ENCODE measurements around the gene APEX1. TPM values are rescaled to one million over a fixed set of nuclear protein-coding genes. Genes with fewer than 3 reads are reported as not detected.

The APEX1 gene
- polyA plus RNA-seq, 1 of the 3 experiments (the other 2 are of a cell fraction) = 279 TPM

DNA sequence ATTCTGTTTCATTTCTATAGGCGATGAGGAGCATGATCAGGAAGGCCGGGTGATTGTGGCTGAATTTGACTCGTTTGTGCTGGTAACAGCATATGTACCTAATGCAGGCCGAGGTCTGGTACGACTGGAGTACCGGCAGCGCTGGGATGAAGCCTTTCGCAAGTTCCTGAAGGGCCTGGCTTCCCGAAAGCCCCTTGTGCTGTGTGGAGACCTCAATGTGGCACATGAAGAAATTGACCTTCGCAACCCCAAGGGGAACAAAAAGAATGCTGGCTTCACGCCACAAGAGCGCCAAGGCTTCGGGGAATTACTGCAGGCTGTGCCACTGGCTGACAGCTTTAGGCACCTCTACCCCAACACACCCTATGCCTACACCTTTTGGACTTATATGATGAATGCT is 1.9 kb downstream of the APEX1 start:
- ChIA-PET CTCF (no interaction called here), POLR2A (interaction anchor here (3.0 kb wide), 1 partner anchor 13 kb away, joined by 35 read pairs; the partner anchor contains the start of gene PNP)
- H3K4me3 ChIP-seq (ENCODE audit: low read depth in 2 of 2, low read length in 1 of 2) = no peak overlapping the region; a peak in 1 of 4 replicates
- peaks cover 64% of the 10 kb centered on the region for H3K79me2 ChIP-seq (ENCODE audit: insufficient read depth)
- H3K9ac ChIP-seq = no peak overlapping the region
- H3K4me2 ChIP-seq = peak overlapping the region; percentile 96; the same call in 1 of the 2 replicates
- DNase-seq = no peak
- peaks cover 13 to 16% of the 10 kb centered on the region in 2 experiments; a peak in 3 of 4 replicates for H3K4me1 ChIP-seq (ENCODE audit: control insufficient read depth in 1 of 2, insufficient read depth in 2 of 2, low read depth in 1 of 2, low read length in 1 of 2)
- H3K9me2 ChIP-seq = no peaks in the 10 kb centered on the region
- H3K36me3 ChIP-seq (replicated peaks in 1 of 2; ENCODE audit: control insufficient read depth in 1 of 2, insufficient read depth in 2 of 2, low read length in 1 of 2) = peaks cover 41 to 52% of the 10 kb centered on the region in 2 experiments
- peaks cover 17% of the 10 kb centered on the region for H3F3A ChIP-seq (replicated peaks; ENCODE audit: insufficient read depth)
- no peaks in the 10 kb centered on the region for H3K27me3 ChIP-seq (ENCODE audit: insufficient read depth)
- H4K20me1 ChIP-seq (ENCODE audit: insufficient read depth) = no peaks in the 10 kb centered on the region
- no peak for TF ChIP-seq EZH2phosphoT487 (IDR thresholded peaks at IDR 0.05; ENCODE audit: borderline replicate concordance, low read depth)
- no peak for TF ChIP-seq JUND (IDR thresholded peaks at IDR 0.05)
- no peak for TF ChIP-seq TEAD4 (IDR thresholded peaks at IDR 0.05; ENCODE audit: borderline replicate concordance, insufficient read depth)
- no peak for TF ChIP-seq MEF2A (IDR thresholded peaks at IDR 0.05; ENCODE audit: borderline replicate concordance, low read depth)
- TF ChIP-seq GATA2 (CRISPR knock-in tag; IDR thresholded peaks at IDR 0.05) = no peak
- no peak for TF ChIP-seq CHD2 (IDR thresholded peaks at IDR 0.05; ENCODE audit: low read length, partially characterized antibody)
- TF ChIP-seq RXRA (IDR thresholded peaks at IDR 0.05; ENCODE audit: borderline replicate concordance, low read depth) = no peak
- TF ChIP-seq NFIC (IDR thresholded peaks at IDR 0.05; ENCODE audit: borderline replicate concordance) = no peak
- no peaks in the 10 kb centered on the region for H3K9me3 ChIP-seq
- no peak overlapping the region for H2AFZ ChIP-seq (ENCODE audit: low read depth)
- 93% methylated on average over 10 of the region's 13 CpGs for WGBS (ENCODE audit: low lambda C conversion rate)
- peak overlapping the region in 1 of 2 experiments; percentile 92; a peak in 2 of 4 replicates for H3K27ac ChIP-seq (ENCODE audit: low read depth in 2 of 2, low read length in 1 of 2)

DNA sequence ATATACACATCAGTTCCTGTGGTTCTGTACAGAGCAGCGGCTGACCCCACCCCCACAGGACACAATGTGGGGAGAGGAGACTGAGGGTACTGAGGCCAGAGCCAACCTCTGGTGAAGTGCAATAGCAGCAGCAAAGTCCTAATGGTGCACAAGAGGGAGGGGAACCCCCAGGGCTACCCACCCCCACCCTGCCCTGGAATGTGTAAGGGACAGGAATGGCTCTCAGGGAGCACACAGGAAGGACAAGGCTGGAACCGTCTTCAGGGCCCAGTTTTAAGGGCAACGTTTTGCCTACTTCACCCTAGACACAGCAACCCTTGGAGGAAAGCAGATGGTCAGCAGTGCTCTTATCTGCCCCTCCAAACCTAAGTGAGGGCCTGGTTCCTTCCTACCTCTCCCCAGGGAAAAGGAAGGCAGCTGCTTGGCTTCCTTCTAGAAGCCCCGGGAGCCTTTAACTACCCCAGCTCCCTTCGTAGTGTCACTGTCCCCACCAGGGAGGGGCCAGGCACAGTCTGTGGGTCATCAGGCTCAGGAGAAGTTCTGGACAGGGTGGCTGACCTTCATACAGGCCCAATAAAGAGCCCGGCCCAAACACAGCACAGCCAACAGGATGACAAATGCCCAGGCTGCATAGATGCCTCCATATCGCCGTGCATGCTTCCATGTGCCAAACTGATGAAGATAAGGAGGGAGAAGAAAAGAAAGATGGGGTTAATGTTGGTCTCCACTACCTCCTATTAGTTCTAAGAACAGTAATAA is 3.2 kb downstream of the APEX1 start:
- Histone ChIP-seq H3K27ac (ENCODE audit: low read depth in 2 of 2, low read length in 1 of 2) (no peak overlapping the region), H3F3A (replicated peaks; ENCODE audit: insufficient read depth) (peaks cover 17% of the 10 kb centered on the region), H2AFZ (ENCODE audit: low read depth) (no peak overlapping the region), H3K9me3 (no peaks in the 10 kb centered on the region), H3K4me3 (ENCODE audit: low read depth in 2 of 2, low read length in 1 of 2) (no peak overlapping the region), H3K27me3 (ENCODE audit: insufficient read depth) (no peaks in the 10 kb centered on the region), H3K9me2 (no peaks in the 10 kb centered on the region), H3K36me3 (replicated peaks in 1 of 2; ENCODE audit: control insufficient read depth in 1 of 2, insufficient read depth in 2 of 2, low read length in 1 of 2) (peaks cover 38 to 44% of the 10 kb centered on the region in 2 experiments), H4K20me1 (ENCODE audit: insufficient read depth) (no peaks in the 10 kb centered on the region), H3K79me2 (ENCODE audit: insufficient read depth) (peaks cover 56% of the 10 kb centered on the region), H3K4me1 (ENCODE audit: control insufficient read depth in 1 of 2, insufficient read depth in 2 of 2, low read depth in 1 of 2, low read length in 1 of 2) (peaks cover 13 to 21% of the 10 kb centered on the region in 2 experiments; a peak in 3 of 4 replicates), H3K9ac (no peak overlapping the region), H3K4me2 (no peak overlapping the region)
- ChIA-PET CTCF (no interaction called here), POLR2A (interaction anchor here (1.0 kb wide), 1 partner anchor 11 kb away, joined by 3 read pairs; no protein-coding TSS in a partner anchor)
- 87% methylated on average over 7 of the region's 8 CpGs for WGBS (ENCODE audit: low lambda C conversion rate)
- DNase-seq = no peak
- TF ChIP-seq CTCF (IDR thresholded peaks at IDR 0.05) = no peak
- TF ChIP-seq YY1 (IDR thresholded peaks at IDR 0.05; ENCODE audit: low read depth) = no peak
- TF ChIP-seq RXRA (IDR thresholded peaks at IDR 0.05; ENCODE audit: borderline replicate concordance, low read depth) = no peak
- no peak for TF ChIP-seq RAD21 (IDR thresholded peaks at IDR 0.05; ENCODE audit: low read length)
- no peak for TF ChIP-seq SIN3A (IDR thresholded peaks at IDR 0.05; ENCODE audit: borderline replicate concordance, low read depth, low read length)
- 0 out of 2 replicates have a peak, but pooled peaks have one; percentile 13 for TF ChIP-seq POLR2AphosphoS5 (IDR thresholded peaks at IDR 0.05; ENCODE audit: low read depth, low read length)

Measured in SK-N-SH (cell line).